Ectodermal cell (in vitro differentiated cells): Measurements from ENCODE around the gene SH3BP5L.

Experiments
- H3K27ac ChIP-seq: 2 replicates; pipeline ENCODE4 v1.7.0; 2013; ENCODE audit warnings: mild to moderate bottlenecking, low read depth, low read length; ENCODE audit not compliant: insufficient read depth, poor library complexity, severe bottlenecking
- H3K27me3 ChIP-seq: 2 replicates; pipeline ENCODE4 v1.7.0; 2013; ENCODE audit warnings: mild to moderate bottlenecking, low read length; ENCODE audit not compliant: insufficient read depth, control insufficient read depth, poor library complexity, severe bottlenecking
- H3K36me3 ChIP-seq: one replicate; pipeline ENCODE4 v1.7.0; 2013; ENCODE audit warnings: low read length; ENCODE audit not compliant: control insufficient read depth, insufficient read depth
- H3K4me1 ChIP-seq: one replicate; pipeline ENCODE4 v1.7.0; 2013; ENCODE audit warnings: low read length; ENCODE audit not compliant: control insufficient read depth, insufficient read depth
- H3K4me3 ChIP-seq: 2 replicates; pipeline ENCODE4 v1.7.0; 2013; ENCODE audit warnings: low read depth, low read length, control low read depth; ENCODE audit not compliant: insufficient read depth
- H3K9me3 ChIP-seq: 2 replicates; pipeline ENCODE4 v1.7.0; 2013; ENCODE audit warnings: mild to moderate bottlenecking, low read length, moderate library complexity; ENCODE audit not compliant: control insufficient read depth
- WGBS, 2 experiments: methylation state at CpG; one replicate each; pipeline ENCODE4 v1.1.7; 2013; ENCODE audit warnings: missing lambda C conversion rate in 2 of 2; 5-methylcytosine and 5-hydroxymethylcytosine counted together

SH3BP5L gene

DNA sequence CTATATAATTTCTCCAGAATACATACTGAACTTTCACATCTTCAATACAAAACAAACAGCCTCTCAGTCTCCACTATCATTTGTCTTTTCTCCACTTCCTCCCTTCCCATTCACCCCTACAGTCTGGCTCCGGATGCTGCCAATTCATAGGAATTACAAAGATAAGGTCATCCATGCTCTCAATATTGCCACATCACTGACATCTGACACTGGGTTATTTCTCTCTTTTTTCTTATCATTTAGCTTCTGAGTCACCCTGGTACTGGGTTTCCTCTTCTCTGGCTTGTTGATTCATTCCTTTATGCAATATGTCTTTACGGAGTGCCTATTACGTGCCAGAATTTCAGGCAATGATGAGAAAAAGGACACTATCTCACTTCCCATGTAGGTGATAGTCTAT, 3.1 kb upstream of the SH3BP5L start:
- H3K9me3 ChIP-seq: no peaks in the 10 kb centered on the region
- no peaks in the 10 kb centered on the region for H3K36me3 ChIP-seq
- no peak overlapping the region for H3K4me3 ChIP-seq
- peaks cover 10% of the 10 kb centered on the region for H3K4me1 ChIP-seq
- no peak overlapping the region for H3K27ac ChIP-seq
- peaks cover 6% of the 10 kb centered on the region for H3K27me3 ChIP-seq
- WGBS, 2 experiments: 85 to 92% methylated on average over 2 to 3 of the region's 3 CpGs

DNA sequence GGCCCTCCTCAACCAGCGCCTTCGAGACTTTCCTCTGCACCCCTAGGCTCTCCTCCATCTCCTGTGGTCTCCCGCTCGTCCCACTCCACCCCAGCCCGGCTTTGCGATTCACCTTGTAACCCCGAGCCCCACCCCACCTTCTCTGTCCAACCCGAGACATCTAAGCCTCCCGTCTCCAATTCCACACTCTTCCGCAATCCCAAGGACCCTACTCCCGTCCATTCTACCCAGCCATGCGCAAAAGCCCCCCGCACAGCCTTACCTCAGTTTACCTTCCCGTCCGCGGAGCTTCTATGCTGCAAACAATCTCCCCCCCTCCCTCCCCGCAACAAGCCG, 174 bp downstream of the SH3BP5L start:
- H3K4me1 ChIP-seq: peaks cover 10% of the 10 kb centered on the region
- H3K9me3 ChIP-seq: no peaks in the 10 kb centered on the region
- H3K4me3 ChIP-seq: peak overlapping the region; percentile 97
- WGBS, 2 experiments: 0% methylated on average over 18 of the region's 18 CpGs
- H3K27ac ChIP-seq: no peak overlapping the region
- no peaks in the 10 kb centered on the region for H3K27me3 ChIP-seq
- H3K36me3 ChIP-seq: no peaks in the 10 kb centered on the region

DNA sequence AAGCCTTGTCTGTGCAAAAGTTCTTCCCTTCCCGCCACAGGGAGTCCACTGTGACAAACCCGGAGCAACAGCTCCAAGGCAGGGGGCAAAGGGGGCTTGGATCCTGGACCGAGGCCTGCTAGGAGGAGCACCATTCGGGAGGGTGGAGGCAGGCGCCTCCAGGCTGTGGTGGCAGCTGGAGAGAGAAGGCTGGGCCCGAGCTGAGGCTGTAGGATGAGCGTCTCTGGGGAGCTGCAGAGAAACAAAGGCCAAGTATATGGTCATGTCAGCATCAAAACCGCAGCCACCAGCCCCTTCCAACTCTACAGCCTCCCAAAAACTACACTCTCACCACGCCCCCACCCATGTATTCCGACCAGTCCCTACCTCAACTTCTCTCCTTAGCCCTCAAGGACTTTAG, 579 bp downstream of the SH3BP5L start:
- Histone ChIP-seq H3K27me3 (no peaks in the 10 kb centered on the region), H3K9me3 (no peaks in the 10 kb centered on the region), H3K4me3 (peak overlapping the region; percentile 97), H3K4me1 (peaks cover 10% of the 10 kb centered on the region), H3K27ac (no peak overlapping the region), H3K36me3 (no peaks in the 10 kb centered on the region)
- 54% methylated on average over 10 of the region's 10 CpGs for WGBS, 2 experiments

DNA sequence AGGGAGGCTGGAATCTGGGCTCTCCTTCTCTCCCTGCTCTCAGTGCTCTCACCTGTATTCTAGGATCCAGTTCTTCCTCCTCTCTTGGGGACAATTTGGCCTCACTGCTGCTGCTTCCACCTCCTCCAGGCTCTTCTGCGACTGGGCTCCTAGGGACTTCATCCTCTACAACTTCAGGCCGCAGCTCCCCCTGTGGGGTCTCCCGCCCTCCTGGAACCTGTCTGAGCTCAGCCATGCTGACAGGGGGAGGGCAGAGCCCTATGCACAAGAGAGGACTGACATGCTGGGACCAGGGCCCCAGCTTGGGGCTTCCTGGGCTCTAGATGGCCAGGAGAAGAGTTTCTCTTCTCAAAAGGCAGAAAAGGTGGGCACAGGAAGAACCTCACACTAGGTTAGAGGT, 1.0 kb downstream of the SH3BP5L start:
- H3K27ac ChIP-seq: no peak overlapping the region

DNA sequence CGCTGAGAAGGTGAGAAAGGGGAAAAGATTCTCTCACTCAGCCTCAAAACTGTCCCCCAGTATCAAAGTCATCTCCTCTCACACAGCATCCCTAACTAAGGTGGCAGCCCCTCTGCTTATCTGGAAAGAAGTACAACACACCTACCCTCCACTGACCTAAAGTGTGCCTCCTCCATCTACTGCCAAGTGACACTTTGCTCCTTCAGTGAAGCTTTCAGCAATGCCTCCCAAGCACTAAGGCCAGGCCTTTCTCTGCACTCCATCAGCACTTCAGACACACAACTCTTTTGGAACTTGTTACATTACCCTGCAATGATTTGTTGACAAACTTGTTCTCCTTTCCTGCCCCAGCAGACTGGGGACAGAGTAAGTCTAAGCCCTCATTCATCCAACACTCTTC, 1.4 kb downstream of the SH3BP5L start:
- Histone ChIP-seq H3K27me3 (no peaks in the 10 kb centered on the region), H3K9me3 (no peaks in the 10 kb centered on the region), H3K4me1 (peaks cover 10% of the 10 kb centered on the region), H3K27ac (no peak overlapping the region), H3K4me3 (no peak overlapping the region), H3K36me3 (no peaks in the 10 kb centered on the region)
- 93 to 100% methylated on average over 1 of the region's 1 CpG for WGBS, 2 experiments

More for the DNA sequence above, 1.0 kb downstream of the SH3BP5L start:
- Histone ChIP-seq H3K27me3 (no peaks in the 10 kb centered on the region), H3K4me3 (peak overlapping the region; percentile 97), H3K4me1 (peaks cover 10% of the 10 kb centered on the region), H3K36me3 (no peaks in the 10 kb centered on the region), H3K9me3 (no peaks in the 10 kb centered on the region)
- 87 to 92% methylated on average over 3 of the region's 3 CpGs for WGBS, 2 experiments

DNA sequence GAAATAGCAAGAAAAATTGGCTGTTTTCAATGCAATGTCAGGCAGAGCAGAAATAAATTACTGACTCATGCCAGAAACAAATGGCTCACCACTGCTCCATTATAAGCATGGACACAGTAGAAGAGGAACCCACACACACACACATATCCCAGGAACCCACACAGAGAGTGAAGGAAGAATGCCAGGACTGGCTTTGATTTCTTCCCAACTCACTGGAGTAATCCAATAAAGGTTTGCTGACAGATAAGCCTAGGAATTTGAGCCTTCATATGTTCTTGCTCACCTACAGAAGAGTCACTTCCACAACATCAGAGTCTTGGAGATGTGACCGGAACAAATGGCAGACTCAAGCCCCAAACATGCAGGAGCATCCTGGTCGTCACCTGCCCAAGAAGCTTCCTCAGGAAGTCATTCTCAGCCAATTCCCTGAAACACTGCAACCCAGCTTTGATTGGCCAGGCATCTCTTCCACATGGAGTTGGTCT, 2.2 kb downstream of the SH3BP5L start:
- Histone ChIP-seq H3K9me3 (no peaks in the 10 kb centered on the region), H3K4me1 (peaks cover 10% of the 10 kb centered on the region), H3K27me3 (no peaks in the 10 kb centered on the region), H3K4me3 (no peak overlapping the region), H3K27ac (no peak overlapping the region), H3K36me3 (no peaks in the 10 kb centered on the region)
- 94 to 97% methylated on average over 2 of the region's 2 CpGs for WGBS, 2 experiments

DNA sequence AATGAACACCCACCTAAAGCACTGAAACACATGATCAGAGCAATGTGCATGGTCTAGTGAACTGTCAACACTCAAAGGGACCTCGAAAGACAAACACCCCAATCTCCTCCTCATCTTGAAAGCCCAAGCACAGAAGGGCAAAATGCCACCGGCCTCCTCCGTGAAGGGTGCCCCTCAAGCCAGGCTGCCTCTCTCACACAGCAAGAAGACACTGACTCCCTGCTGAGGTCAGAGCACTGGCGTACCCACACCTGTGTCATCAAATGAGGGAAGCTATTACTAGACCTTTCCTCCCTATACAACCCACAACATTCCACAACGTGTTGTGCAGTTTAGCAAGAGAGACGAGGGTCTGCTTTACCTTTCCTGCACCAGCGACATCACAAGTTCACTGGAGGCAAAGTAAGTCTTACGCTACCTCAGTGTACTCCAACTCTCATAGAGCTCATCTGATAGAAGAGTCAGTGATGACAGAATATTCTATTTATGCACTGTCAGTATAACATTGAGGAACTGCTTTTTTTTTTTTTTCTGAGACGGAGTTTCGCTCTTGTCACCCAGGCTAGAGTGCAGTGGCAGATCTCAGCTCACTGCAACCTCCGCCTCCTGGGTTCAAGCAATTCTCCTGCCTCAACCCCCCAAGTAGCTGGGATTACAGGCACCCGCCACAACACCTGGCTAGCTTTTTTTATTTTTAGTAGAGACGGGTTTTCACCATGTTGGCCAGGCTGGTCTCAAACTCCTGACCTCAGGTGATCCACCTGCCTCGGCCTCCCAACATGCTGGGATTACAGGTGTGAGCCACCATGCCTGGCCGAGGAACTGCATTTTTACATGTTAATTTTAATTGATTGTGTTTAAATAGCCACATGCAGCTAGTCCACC, 3.3 kb downstream of the SH3BP5L start:
- H3K4me1 ChIP-seq: peaks cover 10% of the 10 kb centered on the region
- H3K9me3 ChIP-seq: no peaks in the 10 kb centered on the region
- no peaks in the 10 kb centered on the region for H3K27me3 ChIP-seq
- no peak overlapping the region for H3K4me3 ChIP-seq
- H3K36me3 ChIP-seq: no peaks in the 10 kb centered on the region
- WGBS, 2 experiments: 94 to 95% methylated on average over 14 to 15 of the region's 15 CpGs
- H3K27ac ChIP-seq: no peak overlapping the region

DNA sequence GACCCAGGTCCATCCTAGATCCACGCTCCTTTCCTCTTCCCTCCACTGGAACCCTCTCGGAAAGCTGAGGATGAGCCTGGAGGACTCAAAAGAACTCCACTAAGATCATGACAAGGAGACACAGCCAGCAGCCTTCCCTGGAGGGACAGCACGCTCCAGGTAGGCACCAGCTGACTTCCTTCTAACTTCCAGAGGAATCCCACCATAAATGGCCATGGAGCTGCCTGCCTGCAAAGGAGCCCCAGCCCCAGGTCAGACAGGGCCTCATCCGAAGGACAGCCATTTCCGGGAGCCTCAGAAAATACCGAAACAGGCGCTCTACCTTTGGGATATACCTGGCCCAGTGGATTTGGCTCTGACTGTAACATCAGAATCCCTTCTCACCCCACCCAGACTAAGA, 4.1 kb downstream of the SH3BP5L start:
- no peaks in the 10 kb centered on the region for H3K36me3 ChIP-seq
- H3K27ac ChIP-seq: no peak overlapping the region
- no peak overlapping the region for H3K4me3 ChIP-seq
- H3K27me3 ChIP-seq: no peaks in the 10 kb centered on the region
- peaks cover 10% of the 10 kb centered on the region for H3K4me1 ChIP-seq
- H3K9me3 ChIP-seq: no peaks in the 10 kb centered on the region
- WGBS, 2 experiments: 96 to 97% methylated on average over 7 of the region's 7 CpGs

DNA sequence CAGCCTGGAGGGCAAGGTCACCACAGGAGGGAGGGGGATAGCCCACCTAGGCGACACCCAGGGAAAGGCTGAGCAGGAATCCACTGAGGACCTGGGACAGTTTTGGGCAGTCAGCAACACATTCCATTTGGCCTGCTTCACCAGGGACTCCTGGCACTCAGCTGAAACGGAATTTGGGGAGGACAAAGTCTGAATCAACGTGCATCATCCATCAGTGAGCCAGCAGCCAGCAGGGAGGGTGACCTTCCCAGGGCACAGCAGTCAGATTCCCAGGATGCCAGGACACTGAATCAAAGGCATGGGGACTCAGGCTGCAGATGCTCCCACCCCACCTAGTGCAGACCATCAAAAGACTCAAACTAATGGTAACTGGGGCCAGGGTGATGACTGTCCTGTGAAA, 4.6 kb downstream of the SH3BP5L start:
- 90 to 92% methylated on average over 3 of the region's 3 CpGs for WGBS, 2 experiments
- no peak overlapping the region for H3K27ac ChIP-seq
- no peaks in the 10 kb centered on the region for H3K27me3 ChIP-seq
- no peaks in the 10 kb centered on the region for H3K9me3 ChIP-seq
- peaks cover 10% of the 10 kb centered on the region for H3K4me1 ChIP-seq
- no peak overlapping the region for H3K4me3 ChIP-seq
- H3K36me3 ChIP-seq: no peaks in the 10 kb centered on the region

DNA sequence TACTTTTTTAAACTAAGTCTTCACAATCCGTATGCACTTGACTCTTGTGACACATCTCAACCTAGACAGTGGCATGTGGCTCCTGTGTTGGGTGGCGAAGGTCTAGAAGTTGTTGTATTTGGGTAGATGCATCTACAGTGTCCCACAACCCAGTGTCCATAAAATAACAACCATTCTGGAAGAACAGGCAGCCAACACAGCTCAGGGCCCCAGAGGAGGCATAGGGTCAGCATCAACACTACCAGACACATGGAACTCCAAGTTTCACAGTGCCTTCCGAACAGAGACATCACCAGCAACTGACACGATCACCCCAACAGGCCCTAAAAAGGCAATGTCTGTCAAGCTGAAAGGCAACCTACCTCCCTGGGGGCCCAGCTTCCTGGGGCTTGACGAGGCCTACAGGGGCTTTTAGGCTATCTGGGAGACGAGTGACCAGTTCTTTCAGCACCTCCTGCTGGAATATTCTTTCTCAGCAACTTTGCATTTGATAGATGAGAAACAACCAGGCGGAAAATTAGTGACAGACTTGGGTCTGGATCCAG, 5.6 kb downstream of the SH3BP5L start:
- peaks cover 8% of the 10 kb centered on the region for H3K4me1 ChIP-seq
- H3K4me3 ChIP-seq: no peak overlapping the region
- no peak overlapping the region for H3K27ac ChIP-seq
- no peaks in the 10 kb centered on the region for H3K9me3 ChIP-seq
- H3K27me3 ChIP-seq: no peaks in the 10 kb centered on the region
- 91 to 94% methylated on average over 5 to 7 of the region's 7 CpGs for WGBS, 2 experiments
- no peaks in the 10 kb centered on the region for H3K36me3 ChIP-seq
